Measurements from ENCODE around the gene C3. TPM values are rescaled to one million over a fixed set of nuclear protein-coding genes. Genes with fewer than 3 reads are reported as not detected.
"Not testable (repeated sequence)": the region's sequence is repeated elsewhere in the genome, so short reads cannot be mapped to it uniquely, and the experiment has no call there.

The C3 gene
- total RNA-seq, 2 donors from 2014 or later = 373 to 1,073 TPM

- ATAC-seq (no peak), DNase-seq (no peak)
- intact Hi-C loops (cut with DNase I) = no loop called here
Observed at GRCh38 chr19:6679139-6679538, 41.3 kb downstream of the C3 start.

DNA sequence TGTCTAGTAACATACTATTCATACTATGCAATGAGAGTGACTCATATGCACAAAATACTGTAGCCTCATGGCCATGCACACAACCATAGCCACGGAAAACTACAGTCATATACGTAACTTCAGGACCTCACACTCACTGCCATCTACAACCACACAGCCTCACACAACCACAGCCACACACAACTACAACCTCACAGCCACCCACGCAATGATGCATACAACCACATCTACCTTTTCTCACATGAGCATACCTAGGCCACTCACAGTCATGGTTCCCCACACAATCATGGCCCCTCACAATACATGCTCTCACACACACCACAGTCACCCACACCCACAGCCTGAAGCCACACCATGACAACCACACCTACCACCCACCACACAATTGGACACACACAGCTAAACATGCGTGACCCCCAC is 41.8 kb downstream of the C3 start:
- intact Hi-C loops (cut with DNase I) = no loop called here
- ATAC-seq (no peak), DNase-seq (no peak)

GRCh38 chr19:6677883-6678689 is 42.4 kb downstream of the C3 start:
- DNase-seq (no peak), ATAC-seq (peak in 1 of 2 donors; percentile 69)
- intact Hi-C loops (cut with DNase I) = no loop called here

- no peak for ATAC-seq
- intact Hi-C loops (cut with DNase I) = no loop called here
- no peak for DNase-seq
Observed at GRCh38 chr19:6677495-6677882, 43.0 kb downstream of the C3 start.

DNA sequence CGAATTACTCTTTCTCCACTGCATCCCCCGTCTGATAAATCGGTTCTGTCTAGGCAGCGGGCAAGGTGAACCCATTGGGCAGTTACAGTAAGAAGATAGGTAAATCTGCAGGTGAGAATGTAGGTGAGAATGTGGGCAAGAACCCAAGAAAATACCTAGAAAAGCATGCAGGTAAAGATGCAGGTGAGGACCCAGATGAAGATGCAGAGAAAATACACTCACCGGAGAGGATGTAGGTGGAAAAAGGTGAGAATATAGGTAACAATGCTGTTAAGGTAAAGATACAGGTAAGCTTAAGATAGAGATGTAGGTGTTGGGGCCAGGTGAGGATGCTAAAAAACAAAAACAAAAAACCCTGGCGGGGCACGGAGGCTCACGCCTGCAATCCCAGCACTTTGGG is 44.2 kb downstream of the C3 start:
- DNase-seq (no peak), ATAC-seq (no peak)
- intact Hi-C loops (cut with DNase I) = no loop called here

- DNase-seq (peak; percentile 54), ATAC-seq (peak; percentile 29 to 68)
- intact Hi-C loops (cut with DNase I) = no loop called here
Observed at GRCh38 chr19:6674868-6675305, 45.6 kb downstream of the C3 start.

DNA sequence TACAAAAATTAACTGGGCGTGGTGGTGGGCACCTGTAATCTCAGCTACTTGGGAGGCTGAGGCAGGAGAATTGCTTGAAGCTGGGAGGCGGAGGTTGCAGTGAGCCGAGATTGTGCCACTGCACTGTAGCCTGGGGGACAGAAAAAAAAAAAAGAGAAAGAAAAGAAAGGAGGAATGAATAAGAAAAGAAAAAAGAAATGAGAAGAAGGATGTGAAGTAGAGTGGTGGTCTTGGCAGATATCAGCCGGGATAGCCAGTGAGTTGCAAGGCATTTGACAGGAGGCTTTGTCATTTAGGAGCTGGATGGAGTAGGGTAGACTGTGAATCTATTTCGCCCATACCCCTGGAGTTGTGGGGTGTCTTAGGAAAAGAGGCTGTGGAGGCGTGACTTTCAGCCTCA is 46.0 kb downstream of the C3 start:
- ATAC-seq; DNase-seq; intact Hi-C loops (cut with DNase I): not testable (repeated sequence)

GRCh38 chr19:6672693-6673290 is 47.7 kb downstream of the C3 start:
- no peak for ATAC-seq
- intact Hi-C loops (cut with DNase I) = no loop called here
- DNase-seq = no peak

DNA sequence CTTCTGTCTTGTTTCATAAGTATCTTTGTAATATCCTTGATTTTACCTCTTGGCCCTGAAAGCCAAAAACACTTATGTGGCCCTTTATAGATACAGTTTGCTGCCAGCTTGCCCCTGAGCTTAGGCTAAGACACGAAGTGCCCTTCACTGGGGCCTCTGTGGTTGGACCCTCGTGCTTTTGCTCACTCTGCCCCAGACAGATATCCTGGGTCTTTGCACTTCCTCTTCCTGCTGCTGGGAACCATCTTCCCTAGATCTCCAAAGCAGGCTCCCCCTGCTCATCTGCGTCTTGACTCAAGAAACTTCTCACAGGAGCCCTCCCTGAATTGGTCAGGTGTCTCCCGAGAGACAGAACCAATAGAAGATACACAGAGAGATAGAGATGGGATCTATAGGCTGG is 48.5 kb downstream of the C3 start:
- ATAC-seq = no peak
- intact Hi-C loops (cut with DNase I) = no loop called here
- DNase-seq = no peak

- ATAC-seq = no peak
- intact Hi-C loops (cut with DNase I) = no loop called here
- DNase-seq = no peak
Observed at GRCh38 chr19:6668691-6669090, 51.8 kb downstream of the C3 start.

GRCh38 chr19:6667114-6667627 is 53.3 kb downstream of the C3 start:
- ATAC-seq (peak in 1 of 2 donors; percentile 3), DNase-seq (no peak)
- intact Hi-C loops (cut with DNase I) = no loop called here

DNA sequence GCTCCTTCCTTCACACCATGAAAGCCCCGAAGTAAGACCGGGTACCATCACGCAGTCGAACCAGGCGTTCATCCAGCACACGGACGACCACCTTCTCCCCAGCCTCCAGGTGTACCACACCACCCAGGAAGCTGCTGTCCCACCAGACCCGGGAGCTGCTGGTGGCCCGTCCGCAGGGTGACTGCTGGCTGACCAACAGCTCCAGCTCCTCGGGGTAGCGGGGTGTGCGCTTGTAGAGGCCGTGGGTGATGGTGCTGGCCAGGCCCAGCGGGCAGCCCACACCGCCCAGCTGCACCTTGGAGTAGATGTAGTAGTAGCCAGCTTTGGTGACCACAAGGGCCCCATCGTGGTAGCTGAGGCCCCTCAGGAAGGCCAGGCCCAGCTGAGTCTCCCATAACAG is 55.5 kb downstream of the C3 start:
- intact Hi-C loops (cut with DNase I) = no loop called here
- ATAC-seq (no peak), DNase-seq (no peak)

GRCh38 chr19:6663236-6664201 is 56.9 kb downstream of the C3 start:
- DNase-seq (no peak), ATAC-seq (no peak)
- intact Hi-C loops (cut with DNase I) = no loop called here

- no peak for ATAC-seq
- no peak for DNase-seq
- intact Hi-C loops (cut with DNase I) = no loop called here
Observed at GRCh38 chr19:6662702-6663101, 57.7 kb downstream of the C3 start.

GRCh38 chr19:6661509-6662244 is 58.8 kb downstream of the C3 start:
- not testable (repeated sequence) for ATAC-seq

GRCh38 chr19:6660930-6661329 is 59.5 kb downstream of the C3 start:
- DNase-seq (no peak), ATAC-seq (no peak)
- intact Hi-C loops (cut with DNase I) = no loop called here

More at GRCh38 chr19:6661509-6662244, 58.8 kb downstream of the C3 start:
- DNase-seq; intact Hi-C loops (cut with DNase I): not testable (repeated sequence)

DNA sequence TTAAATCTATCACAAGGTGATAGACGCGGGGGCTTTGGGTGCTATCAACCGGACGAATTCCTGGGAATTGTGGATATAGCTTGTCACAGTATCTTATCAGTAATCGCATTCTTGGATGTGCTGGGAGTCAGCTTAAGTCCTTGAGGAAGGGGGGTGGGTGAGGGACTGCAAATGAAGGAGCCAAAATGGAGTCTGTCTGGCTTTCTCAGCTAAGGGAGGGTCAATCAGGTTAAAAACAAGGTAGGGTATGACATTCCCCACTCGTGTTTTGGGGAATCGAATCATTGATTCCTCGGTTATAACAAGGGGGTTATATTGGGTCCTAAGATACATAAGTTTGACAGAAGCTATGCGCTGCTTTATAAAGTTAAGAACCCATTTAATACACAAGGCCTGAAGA is 64.1 kb downstream of the C3 start:
- DNase-seq; ATAC-seq; intact Hi-C loops (cut with DNase I): not testable (repeated sequence)

DNA sequence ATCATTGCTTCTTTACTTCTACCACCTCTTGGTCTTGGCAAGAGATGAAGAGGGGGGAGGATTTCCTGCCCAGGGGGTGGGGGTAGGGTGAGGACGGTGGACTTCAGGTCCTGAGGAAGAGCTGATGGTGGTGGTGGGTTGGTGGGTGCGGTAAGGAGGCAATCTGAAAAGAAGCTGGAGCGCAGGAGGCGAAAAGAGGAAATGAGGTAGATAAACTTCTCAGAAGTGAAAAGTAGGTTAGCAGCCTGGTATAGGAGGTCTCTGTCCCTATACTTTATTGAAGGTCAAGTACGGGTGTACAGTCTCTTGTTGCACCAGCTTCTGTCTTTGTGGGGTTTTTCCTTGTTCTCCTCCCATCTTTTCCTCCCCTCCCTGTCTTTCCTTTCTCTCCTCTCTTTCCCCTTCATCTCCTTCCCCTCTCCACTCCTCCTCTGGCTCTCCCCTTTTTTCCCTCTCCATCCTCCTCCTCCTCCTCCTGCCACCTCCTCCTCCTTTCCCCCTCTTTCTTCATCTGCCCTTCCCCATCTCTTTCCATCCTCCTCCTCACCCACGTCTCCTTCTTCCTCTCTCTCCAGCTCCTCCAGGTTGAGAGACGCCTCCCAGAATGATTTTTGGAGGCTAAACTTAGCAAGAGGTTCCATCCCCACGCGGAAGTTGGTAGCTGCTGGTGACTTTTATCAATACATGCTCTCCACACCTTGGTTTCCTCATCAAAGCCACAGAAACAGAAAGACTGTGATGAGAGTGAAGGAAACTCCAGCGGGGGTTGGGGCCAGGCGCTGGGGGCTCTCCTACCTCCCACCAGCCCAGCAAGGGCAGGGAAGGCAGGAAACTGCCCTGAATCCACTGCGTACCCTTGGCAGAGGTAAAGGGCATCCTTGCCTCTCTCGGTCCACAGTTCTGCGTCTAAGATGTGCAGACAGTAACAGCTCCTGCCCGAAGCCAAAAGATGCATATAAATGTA is 65.8 kb downstream of the C3 start:
- intact Hi-C loops (cut with DNase I) = no loop called here
- no peak for DNase-seq
- peak; percentile 18 to 47 for ATAC-seq

Data from left cardiac atrium (tissue), 4 donors.